K562 (cell line): ENCODE data around the gene ATP2A3. TPM values are rescaled to one million over a fixed set of nuclear protein-coding genes. Genes with fewer than 3 reads are reported as not detected.

Source experiments
- CREM ChIP-seq: IDR thresholded peaks from 2 replicates; pipeline ENCODE4 v1.6.1; 2014; ENCODE audit warnings: antibody characterized with exemption, low read depth
- EZH2 ChIP-seq: IDR thresholded peaks from 2 replicates; pipeline ENCODE4 v1.6.1; 2012; ENCODE audit warnings: low read depth, mild to moderate bottlenecking, inconsistent platforms, low read length, borderline replicate concordance
- HMG20B ChIP-seq: fragments of 250-450 bp; sonication (Bioruptor Pico); IDR thresholded peaks from 2 replicates; pipeline ENCODE4 v1.5.0; 2021; ENCODE audit warnings: mild to moderate bottlenecking
- JUN ChIP-seq, 2 experiments: sonication (generic) in 1 of 2; formaldehyde crosslinking in 1 of 2; IDR thresholded peaks; 2 replicates each; pipeline versions ENCODE4 v1.6.1 to v1.8.0; 2012 to 2022; ENCODE audit warnings: borderline replicate concordance in 2 of 2, mild to moderate bottlenecking in 2 of 2, improper control_type of control experiment in 1 of 2, low read depth in 1 of 2, low read length in 1 of 2, missing genetic modification reagents in 1 of 2
- MBD2 ChIP-seq: sonication (generic); IDR thresholded peaks from 2 replicates; pipeline ENCODE4 v1.6.1; 2016; ENCODE audit warnings: low read depth, borderline replicate concordance
- MYC ChIP-seq, 2 experiments: fragments of 250-450 bp in 1 of 2; sonication (Bioruptor Pico) in 1 of 2; IDR thresholded peaks; 2 replicates each; pipeline versions ENCODE4 v1.5.1 to v1.6.1; 2012 to 2021; ENCODE audit warnings: low read depth in 2 of 2, borderline replicate concordance in 1 of 2, improper control_type of control experiment in 1 of 2, low read length in 1 of 2, mild to moderate bottlenecking in 1 of 2, moderate library complexity in 1 of 2
- PCBP1 ChIP-seq: fragments of 200-400 bp; formaldehyde crosslinking; IDR thresholded peaks from 2 replicates; pipeline ENCODE4 v1.6.1; 2018; ENCODE audit warnings: mild to moderate bottlenecking, low read depth, low read length; ENCODE audit not compliant: poor library complexity, severe bottlenecking
- PHF20 ChIP-seq: fragments of 450-650 bp; IDR thresholded peaks from 2 replicates; pipeline ENCODE4 v1.6.1; 2018; ENCODE audit not compliant: partially characterized antibody
- RFX7 ChIP-seq: fragments of 250-450 bp; sonication (Bioruptor Pico); IDR thresholded peaks from 2 replicates; pipeline ENCODE4 v1.5.1; 2021; ENCODE audit warnings: mild to moderate bottlenecking
- SREBF1 ChIP-seq: fragments of 150-350 bp; IDR thresholded peaks from 2 replicates; pipeline ENCODE4 v1.6.1; 2014; ENCODE audit warnings: antibody characterized with exemption, low read depth, low read length, borderline replicate concordance
- SREBF2 ChIP-seq: sonication (generic); formaldehyde crosslinking; IDR thresholded peaks from 2 replicates; pipeline ENCODE4 v1.4.0; 2020; ENCODE audit warnings: mild to moderate bottlenecking, missing genetic modification reagents
- WHSC1 ChIP-seq: IDR thresholded peaks from one replicate; pipeline ENCODE4 v1.6.1; 2012; ENCODE audit warnings: low read length, control low read depth, inconsistent platforms
- XRCC3 ChIP-seq: fragments of 450-650 bp; IDR thresholded peaks from 2 replicates; pipeline ENCODE4 v1.6.1; 2017; ENCODE audit warnings: mild to moderate bottlenecking, moderate library complexity
- YY1 ChIP-seq, 3 experiments: IDR thresholded peaks; 2 replicates each; pipeline ENCODE4 v1.6.1; 2011; ENCODE audit warnings: low read length in 2 of 3, mild to moderate bottlenecking in 2 of 3, moderate library complexity in 2 of 3, borderline replicate concordance in 1 of 3, control low read depth in 1 of 3, low read depth in 1 of 3; ENCODE audit not compliant: insufficient read depth in 3 of 3, insufficient replicate concordance in 2 of 3, control insufficient read depth in 1 of 3, insufficient read length in 1 of 3; ENCODE audit errors: extremely low read depth in 1 of 3
- ZC3H11A ChIP-seq: IDR thresholded peaks from 2 replicates; pipeline ENCODE4 v1.6.1; 2012; ENCODE audit warnings: low read depth, low read length, improper control_type of control experiment
- ZKSCAN8 ChIP-seq: fragments of 200-800 bp; sonication (Bioruptor generic); IDR thresholded peaks from 2 replicates; pipeline ENCODE4 v1.6.1; 2016; ENCODE audit warnings: missing genetic modification characterization, missing compliant biosample characterization
- ZNF354B ChIP-seq: fragments of 250-450 bp; sonication (Bioruptor Pico); IDR thresholded peaks from 2 replicates; pipeline ENCODE4 v1.4.0; 2020
- ZNF57 ChIP-seq: fragments of 450-650 bp; formaldehyde crosslinking; IDR thresholded peaks from 2 replicates; pipeline ENCODE4 v1.4.0; 2020; ENCODE audit warnings: mild to moderate bottlenecking, moderate library complexity
- polyA plus RNA-seq, 8 experiments: library from polyadenylated mRNA; depleted of rRNA in 4 of 8; stranded (reverse) in 5 of 8; unstranded in 3 of 8; fragments of >200 nt; fragmentation: Nextera tagmentation in 2 of 8; fragmentation: Illumina TruSeq in 1 of 8; extraction: Ambion mirVana in 2 of 8; extraction: Trizol in 1 of 8; gene quantifications; 2 replicates each; pipeline versions ENCODE4 v1.2.1 to v1.2.3, GENCODE V29; 2011 to 2014; ENCODE audit warnings: inconsistent platforms in 1 of 8, missing spikeins in 1 of 8
- total RNA-seq, 7 experiments: library from RNA; depleted of rRNA in 6 of 7; stranded (reverse); fragments of >200 nt in 6 of 7; fragmentation: Illumina TruSeq in 2 of 7; extraction: Trizol in 2 of 7; gene quantifications; 2 replicates each; pipeline versions ENCODE4 v1.2.1 to v1.2.3, GENCODE V29; 2011 to 2021; ENCODE audit warnings: low replicate concordance in 1 of 7
- TF ChIP-seq, protein P1 (sequence below): fragments of 450-650 bp; IDR thresholded peaks from 2 replicates; pipeline ENCODE4 v1.6.1; 2016; ENCODE audit warnings: mild to moderate bottlenecking
- TF ChIP-seq, protein P2 (sequence below): fragments of 450-650 bp; IDR thresholded peaks from 2 replicates; pipeline ENCODE4 v1.6.1; 2016
- TF ChIP-seq, protein P3 (sequence below): fragments of 450-650 bp; formaldehyde crosslinking; IDR thresholded peaks from 2 replicates; pipeline ENCODE4 v1.4.0; 2020; ENCODE audit warnings: mild to moderate bottlenecking

The ATP2A3 gene
- total and polyA plus RNA-seq, 9 of the 15 experiments (the other 6 are each of a cell fraction or from before 2014, with no cell fraction given), result 0.65 to 103 (median 31.3) TPM

DNA sequence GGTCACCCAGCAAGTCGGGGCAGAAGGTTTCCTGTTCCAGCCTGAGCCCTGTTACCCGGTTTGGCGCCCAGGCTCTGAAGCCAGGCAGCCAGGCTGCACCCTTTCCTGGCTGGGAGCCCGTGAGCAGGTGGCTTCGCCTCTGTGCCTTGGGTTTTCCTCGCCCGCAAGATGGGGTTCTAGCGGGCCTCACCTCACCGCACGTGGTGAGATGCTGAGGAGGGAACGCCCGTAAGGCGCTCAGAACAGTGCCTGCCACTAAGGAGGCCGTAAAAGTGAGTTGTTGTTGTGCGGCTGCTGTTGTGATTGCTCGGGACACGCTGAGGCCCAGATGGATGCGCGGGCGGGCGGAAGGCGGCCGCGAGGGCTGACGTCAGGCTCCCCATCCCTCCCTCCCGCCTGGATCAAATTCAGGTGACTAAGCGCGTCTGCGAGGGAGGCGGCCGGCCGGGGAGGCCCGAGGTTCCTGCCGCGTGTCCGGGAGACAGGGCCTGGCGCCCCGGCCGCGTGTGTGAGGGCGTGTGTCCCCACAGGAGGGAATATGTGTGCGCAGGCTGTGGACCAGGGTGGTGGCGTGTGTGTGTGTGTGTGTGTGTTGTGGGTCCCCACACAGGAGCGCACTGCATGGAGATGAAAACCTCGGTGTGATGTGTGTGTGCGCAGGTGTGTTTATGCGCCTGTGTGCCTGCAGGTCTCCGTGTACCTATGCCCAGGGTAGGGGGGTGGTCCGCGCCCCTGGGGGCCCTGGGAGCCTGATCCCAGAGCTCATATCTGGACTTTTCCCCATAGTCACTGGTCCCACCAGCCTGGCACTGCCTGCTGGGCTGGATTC lies 75.7 kb downstream of the ATP2A3 start (continued):
- TF ChIP-seq, protein P1, sequence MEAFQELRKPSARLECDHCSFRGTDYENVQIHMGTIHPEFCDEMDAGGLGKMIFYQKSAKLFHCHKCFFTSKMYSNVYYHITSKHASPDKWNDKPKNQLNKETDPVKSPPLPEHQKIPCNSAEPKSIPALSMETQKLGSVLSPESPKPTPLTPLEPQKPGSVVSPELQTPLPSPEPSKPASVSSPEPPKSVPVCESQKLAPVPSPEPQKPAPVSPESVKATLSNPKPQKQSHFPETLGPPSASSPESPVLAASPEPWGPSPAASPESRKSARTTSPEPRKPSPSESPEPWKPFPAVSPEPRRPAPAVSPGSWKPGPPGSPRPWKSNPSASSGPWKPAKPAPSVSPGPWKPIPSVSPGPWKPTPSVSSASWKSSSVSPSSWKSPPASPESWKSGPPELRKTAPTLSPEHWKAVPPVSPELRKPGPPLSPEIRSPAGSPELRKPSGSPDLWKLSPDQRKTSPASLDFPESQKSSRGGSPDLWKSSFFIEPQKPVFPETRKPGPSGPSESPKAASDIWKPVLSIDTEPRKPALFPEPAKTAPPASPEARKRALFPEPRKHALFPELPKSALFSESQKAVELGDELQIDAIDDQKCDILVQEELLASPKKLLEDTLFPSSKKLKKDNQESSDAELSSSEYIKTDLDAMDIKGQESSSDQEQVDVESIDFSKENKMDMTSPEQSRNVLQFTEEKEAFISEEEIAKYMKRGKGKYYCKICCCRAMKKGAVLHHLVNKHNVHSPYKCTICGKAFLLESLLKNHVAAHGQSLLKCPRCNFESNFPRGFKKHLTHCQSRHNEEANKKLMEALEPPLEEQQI, result no peak
- TF ChIP-seq PCBP1, result no peak
- TF ChIP-seq SREBF1, result no peak
- no peak for TF ChIP-seq ZNF57 (CRISPR knock-in tag)
- TF ChIP-seq PHF20, result no peak
- TF ChIP-seq ZNF354B (CRISPR knock-in tag), result no peak
- TF ChIP-seq RFX7 (CRISPR knock-in tag), result no peak
- TF ChIP-seq ZC3H11A, result no peak
- TF ChIP-seq EZH2, result no peak
- no peak for TF ChIP-seq SREBF2 (CRISPR knock-in tag)
- TF ChIP-seq XRCC3, result no peak
- TF ChIP-seq JUN (IDR thresholded peaks at IDR 0.05; ENCODE audit: borderline replicate concordance, low read depth, low read length), result peak; percentile 80
- 0 out of 2 replicates have a peak, but pooled peaks have one; percentile 60 for TF ChIP-seq JUN (CRISPR knock-in tag; IDR thresholded peaks at IDR 0.05; ENCODE audit: borderline replicate concordance)
- peak; percentile 91 for TF ChIP-seq MYC (IDR thresholded peaks at IDR 0.05; ENCODE audit: low read depth, low read length)
- TF ChIP-seq MYC (CRISPR knock-in tag; IDR thresholded peaks at IDR 0.05; ENCODE audit: borderline replicate concordance, low read depth), result no peak; the same call in 1 of the 2 replicates
- TF ChIP-seq, protein P2, sequence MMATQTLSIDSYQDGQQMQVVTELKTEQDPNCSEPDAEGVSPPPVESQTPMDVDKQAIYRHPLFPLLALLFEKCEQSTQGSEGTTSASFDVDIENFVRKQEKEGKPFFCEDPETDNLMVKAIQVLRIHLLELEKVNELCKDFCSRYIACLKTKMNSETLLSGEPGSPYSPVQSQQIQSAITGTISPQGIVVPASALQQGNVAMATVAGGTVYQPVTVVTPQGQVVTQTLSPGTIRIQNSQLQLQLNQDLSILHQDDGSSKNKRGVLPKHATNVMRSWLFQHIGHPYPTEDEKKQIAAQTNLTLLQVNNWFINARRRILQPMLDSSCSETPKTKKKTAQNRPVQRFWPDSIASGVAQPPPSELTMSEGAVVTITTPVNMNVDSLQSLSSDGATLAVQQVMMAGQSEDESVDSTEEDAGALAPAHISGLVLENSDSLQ, result peak; percentile 33
- TF ChIP-seq YY1 (IDR thresholded peaks at IDR 0.05; ENCODE audit: borderline replicate concordance in 1 of 3, control insufficient read depth in 1 of 3, extremely low read depth in 1 of 3, insufficient read depth in 3 of 3, insufficient read length in 1 of 3, insufficient replicate concordance in 2 of 3, low read depth in 1 of 3, low read length in 2 of 3), result peak in 2 of 3 experiments; percentile 8 to 42
- peak; percentile 27; the same call in 1 of the 2 replicates for TF ChIP-seq MBD2
- no peak for TF ChIP-seq ZKSCAN8 (CRISPR knock-in tag)
- TF ChIP-seq WHSC1, result no peak
- TF ChIP-seq, protein P3, sequence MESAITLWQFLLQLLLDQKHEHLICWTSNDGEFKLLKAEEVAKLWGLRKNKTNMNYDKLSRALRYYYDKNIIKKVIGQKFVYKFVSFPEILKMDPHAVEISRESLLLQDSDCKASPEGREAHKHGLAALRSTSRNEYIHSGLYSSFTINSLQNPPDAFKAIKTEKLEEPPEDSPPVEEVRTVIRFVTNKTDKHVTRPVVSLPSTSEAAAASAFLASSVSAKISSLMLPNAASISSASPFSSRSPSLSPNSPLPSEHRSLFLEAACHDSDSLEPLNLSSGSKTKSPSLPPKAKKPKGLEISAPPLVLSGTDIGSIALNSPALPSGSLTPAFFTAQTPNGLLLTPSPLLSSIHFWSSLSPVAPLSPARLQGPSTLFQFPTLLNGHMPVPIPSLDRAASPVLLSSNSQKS (CRISPR knock-in tag), result no peak
- TF ChIP-seq HMG20B, result no peak
- peak; percentile 91 for TF ChIP-seq CREM
